Stimulated activated effector memory CD8-positive, alpha-beta T cell treated with anti-CD3 and anti-CD28 coated beads, Interleukin-12 subunit alpha, Interleukin-12 subunit beta, amount 100 ng/mL, for 72 hours (primary cell): ENCODE data around the gene ERGIC1.

Experiments
- ATAC-seq: fragments of 150-1000 bp; cut with Tn5 transposase; 2 replicates; pipeline ENCODE4 v1.10.0; 2021
- DNase-seq, 2 donors: peaks; one replicate each; pipeline ENCODE4 v3.0.0; 2021 to 2022; ENCODE audit warnings: low spot score in 2 of 2
- H3K27ac Mint-ChIP-seq: one replicate; pipeline ENCODE4 v1.8.0; 2022; ENCODE audit warnings: mild to moderate bottlenecking, mixed read lengths
- H3K36me3 Mint-ChIP-seq: one replicate; pipeline ENCODE4 v1.8.0; 2022; ENCODE audit warnings: mild to moderate bottlenecking, mixed read lengths
- H3K4me1 Mint-ChIP-seq: one replicate; pipeline ENCODE4 v1.8.0; 2022; ENCODE audit warnings: mixed read lengths
- H3K4me3 Mint-ChIP-seq: one replicate; pipeline ENCODE4 v1.8.0; 2022; ENCODE audit warnings: mild to moderate bottlenecking, mixed read lengths
- H3K9me3 Mint-ChIP-seq: one replicate; pipeline ENCODE4 v1.8.0; 2022; ENCODE audit warnings: mixed read lengths

Gene ERGIC1

GRCh38 chr5:173001229-173001841 lies 167.3 kb downstream of the ERGIC1 start:
- no peaks in the 10 kb centered on the region for H3K9me3 Mint-ChIP-seq
- ATAC-seq (peak; percentile 88), DNase-seq (peak in 1 of 2 donors; percentile 66)
- peak overlapping the region; percentile 68 for H3K27ac Mint-ChIP-seq
- H3K4me1 Mint-ChIP-seq = peaks cover 52% of the 10 kb centered on the region
- peak overlapping the region; percentile 57 for H3K4me3 Mint-ChIP-seq
- peaks cover 44% of the 10 kb centered on the region for H3K36me3 Mint-ChIP-seq
